Measurements from ENCODE around the gene C2orf66.

C2orf66 gene

DNA sequence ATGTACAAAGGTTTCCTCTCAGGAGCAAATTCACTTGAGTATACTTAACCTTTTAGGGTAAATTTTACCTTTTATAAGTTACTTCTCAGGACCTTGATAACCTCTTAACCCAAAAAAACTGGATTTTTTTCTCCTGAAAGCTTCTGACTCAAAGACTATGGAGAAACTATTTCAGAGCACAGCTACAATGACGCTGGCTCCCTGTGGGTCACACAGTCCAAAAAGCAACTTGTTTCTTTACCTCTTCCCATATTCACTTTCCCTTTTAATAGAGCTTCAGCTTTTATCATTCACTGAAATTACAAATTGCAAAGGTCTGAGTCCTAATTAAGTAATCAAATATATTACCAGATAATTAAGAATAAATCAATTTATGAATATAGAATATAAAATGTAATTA is 42.1 kb downstream of the C2orf66 start:
- FAIRE-seq = no peak
- no peak for DNase-seq (ENCODE audit: low spot score)

- no peak for FAIRE-seq
- DNase-seq (ENCODE audit: low spot score) = no peak
Measured at GRCh38 chr2:196759378-196759706, 49.8 kb downstream of the C2orf66 start.

DNA sequence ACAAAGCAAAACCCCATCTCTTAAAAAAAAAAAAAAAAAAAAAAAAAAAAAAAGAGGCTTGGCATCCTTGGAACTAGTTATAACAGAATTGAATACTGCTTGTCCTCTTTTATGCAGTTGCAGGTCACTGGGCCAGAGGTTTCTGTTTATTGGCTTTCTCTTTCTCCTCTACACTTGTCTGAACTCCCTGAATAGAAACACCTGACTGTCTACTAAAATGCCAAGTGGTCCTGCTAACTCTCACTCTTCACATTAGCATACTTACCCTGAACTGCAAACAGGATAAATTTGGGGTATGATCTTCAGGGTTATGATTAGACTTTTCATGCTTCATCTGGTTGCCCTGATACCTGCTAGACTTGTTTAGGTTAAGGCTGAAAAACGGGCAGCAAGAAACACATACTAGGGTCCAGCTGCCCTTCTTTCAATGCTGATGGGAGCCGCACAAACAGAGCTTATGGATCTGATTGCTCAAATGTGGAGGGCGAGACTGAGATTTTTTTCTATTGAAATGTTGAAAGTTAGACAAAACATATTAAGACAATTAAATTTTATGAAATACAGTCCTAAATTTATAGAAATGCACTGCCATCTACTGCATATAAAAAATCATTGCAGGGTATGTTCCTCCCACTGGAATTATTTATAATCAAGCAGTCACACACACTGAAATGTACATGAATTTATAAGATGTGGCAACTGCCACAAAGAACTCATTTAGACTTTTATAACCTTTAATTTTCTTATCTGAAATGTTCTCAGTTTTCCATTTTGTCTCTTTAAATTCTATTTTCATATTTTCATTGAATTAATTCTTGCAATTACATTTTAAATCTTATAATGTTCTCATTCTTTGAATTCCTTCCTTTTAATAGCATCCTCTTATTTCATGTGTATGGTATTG is 50.4 kb downstream of the C2orf66 start:
- DNase-seq (ENCODE audit: low spot score) = peak; percentile 8
- peak; percentile 24 for FAIRE-seq

All from RCC 7860 (cell line).